ENCODE measurements around the gene PLLP. TPM values are rescaled to one million over a fixed set of nuclear protein-coding genes. Genes with fewer than 3 reads are reported as not detected.

PLLP gene
- total RNA-seq, 4 donors from 2014 or later, result 9.0 to 49.1 (median 12.2) TPM

DNA sequence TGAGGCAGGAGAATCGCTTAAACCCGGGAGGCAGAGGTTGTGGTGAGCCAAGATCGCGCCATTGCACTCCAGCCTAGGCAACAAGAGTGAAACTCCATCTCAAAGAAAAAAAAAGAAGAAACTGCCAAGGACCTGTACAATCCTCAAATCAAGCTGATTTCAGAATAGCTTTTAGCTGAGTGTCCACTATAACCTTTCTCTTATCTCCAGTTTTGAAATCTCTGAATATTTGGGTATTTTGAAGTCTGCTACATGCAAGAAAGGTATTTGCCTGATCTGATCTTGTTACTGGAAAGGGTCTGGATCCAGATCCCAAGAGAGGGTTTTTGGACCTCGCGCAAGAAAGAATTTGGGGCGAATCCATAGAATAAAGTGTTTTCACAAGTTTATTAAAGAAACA, 58.5 kb downstream of the PLLP start:
- DNase-seq (ENCODE audit: low spot score) (no peak), ATAC-seq (ENCODE audit: low FRiP score) (peak; percentile 75)
- no peak for TF ChIP-seq CTCF (IDR thresholded peaks at IDR 0.05)

DNA sequence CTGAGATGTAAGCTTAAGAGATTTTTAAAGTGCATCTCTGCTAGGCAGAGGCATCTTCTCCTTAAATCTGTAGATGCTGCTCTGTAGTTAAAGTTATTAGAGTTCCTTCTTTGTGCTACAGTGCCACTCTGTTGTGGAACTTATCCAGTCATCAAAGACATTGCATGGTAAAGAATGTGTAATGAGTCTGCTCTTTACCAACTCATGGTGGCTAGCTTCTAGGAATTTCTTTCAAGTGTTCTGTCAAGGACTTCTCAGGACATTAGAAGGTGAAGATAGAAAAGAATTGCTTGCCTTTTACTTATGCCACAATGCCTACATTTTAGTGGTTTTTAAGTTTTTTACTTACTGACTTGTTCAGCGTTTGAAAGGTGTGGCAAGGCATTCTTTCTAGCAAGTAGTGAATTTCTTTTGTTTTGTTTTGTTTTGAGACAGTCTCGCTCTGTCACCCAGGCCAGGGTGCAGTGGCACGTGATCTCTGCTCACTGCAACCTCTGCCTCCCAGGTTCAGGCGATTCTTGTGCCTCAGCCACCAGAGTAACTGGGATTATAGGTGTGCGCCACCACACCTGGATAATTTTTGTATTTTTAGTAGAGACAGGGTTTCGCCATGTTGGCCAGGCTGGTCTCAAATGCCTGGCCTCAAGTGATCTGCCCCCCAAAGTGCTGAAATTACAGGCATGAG, 59.7 kb downstream of the PLLP start:
- TF ChIP-seq CTCF (IDR thresholded peaks at IDR 0.05), result no peak
- no peak for ATAC-seq (ENCODE audit: low FRiP score)
- DNase-seq (ENCODE audit: low spot score), result no peak

DNA sequence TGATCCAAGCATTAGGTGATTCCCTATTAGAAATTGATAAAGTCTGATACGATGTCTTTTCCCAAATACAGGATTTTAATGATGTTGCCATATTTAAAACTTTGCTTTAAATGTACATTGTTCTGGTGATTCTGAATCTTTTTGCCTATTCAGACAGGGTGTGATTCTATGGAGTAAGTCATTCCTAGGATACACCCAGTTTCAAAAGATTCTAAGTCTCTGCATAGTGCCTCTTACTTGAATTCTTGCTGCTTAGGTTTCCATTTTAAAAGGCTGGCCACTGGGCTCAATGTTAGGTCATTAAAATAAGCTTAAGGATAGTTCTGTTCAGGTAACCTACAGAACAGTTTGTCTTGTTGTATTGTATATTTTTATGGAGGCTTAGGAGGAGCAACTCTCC, 61.4 kb downstream of the PLLP start:
- TF ChIP-seq CTCF (IDR thresholded peaks at IDR 0.05), result no peak
- ATAC-seq (ENCODE audit: low FRiP score) (no peak), DNase-seq (ENCODE audit: low spot score) (no peak)

DNA sequence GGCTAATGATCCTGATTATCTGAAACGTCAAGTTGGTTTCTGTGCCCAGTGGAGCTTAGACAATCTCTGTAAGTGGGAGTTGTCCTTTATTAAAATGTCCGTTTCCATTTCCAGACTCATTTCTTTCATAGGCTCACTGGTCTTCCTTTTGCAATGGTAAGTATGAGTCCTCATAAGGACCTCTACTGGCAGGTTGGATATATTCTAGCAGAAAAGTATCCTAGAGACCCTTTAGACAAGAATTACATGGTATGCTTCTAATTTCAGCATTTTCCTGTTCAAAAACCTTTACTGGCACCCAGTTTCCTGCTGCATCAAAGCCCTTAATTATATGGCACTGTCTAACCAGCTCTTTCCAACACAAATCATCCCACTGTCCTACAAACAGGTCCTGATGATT, 67.5 kb downstream of the PLLP start:
- no peak for TF ChIP-seq CTCF (IDR thresholded peaks at IDR 0.05)
- DNase-seq (ENCODE audit: low spot score) (no peak), ATAC-seq (ENCODE audit: low FRiP score) (no peak)

- DNase-seq (ENCODE audit: low spot score) (no peak), ATAC-seq (ENCODE audit: low FRiP score) (no peak)
- TF ChIP-seq CTCF (IDR thresholded peaks at IDR 0.05), result no peak
Measured at GRCh38 chr16:57213462-57213861, 71.0 kb downstream of the PLLP start.

GRCh38 chr16:57209780-57210179, 74.7 kb downstream of the PLLP start:
- no peak for DNase-seq (ENCODE audit: low spot score)
- no peak for TF ChIP-seq CTCF (IDR thresholded peaks at IDR 0.05)
- ATAC-seq (ENCODE audit: low FRiP score), result no peak

DNA sequence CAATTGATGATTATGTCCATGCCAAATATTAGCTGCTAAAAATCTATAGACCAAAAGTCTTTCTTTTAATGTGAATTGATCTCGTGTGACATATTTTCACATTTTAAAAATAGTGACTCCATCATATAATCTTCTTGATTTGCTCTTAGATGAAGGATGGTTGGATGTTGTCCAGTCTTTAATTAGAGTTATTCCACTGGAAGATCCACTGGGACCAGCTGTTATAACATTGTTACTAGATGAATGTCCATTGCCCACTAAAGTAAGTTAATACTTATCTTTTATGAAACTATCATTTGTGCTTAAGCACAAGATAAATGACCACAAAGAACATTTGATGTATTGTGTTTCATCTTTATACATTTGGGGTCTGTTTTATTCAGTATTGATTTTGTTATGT, 75.5 kb downstream of the PLLP start:
- ATAC-seq (ENCODE audit: low FRiP score), result no peak
- no peak for TF ChIP-seq CTCF (IDR thresholded peaks at IDR 0.05)
- no peak for DNase-seq (ENCODE audit: low spot score)

All from omental fat pad (tissue), 4 donors.